K562 (cell line): ENCODE data around the gene ITPKB. TPM values are rescaled to one million over a fixed set of nuclear protein-coding genes. Genes with fewer than 3 reads are reported as not detected.

ENCODE experiments used
- ATAC-seq: fragments of 200-7000 bp; cut with Tn5 transposase; 3 replicates; pipeline ENCODE4 v1.9.1; 2020; ENCODE audit warnings: moderate library complexity
- BruUV-seq: library from RNA; stranded (reverse); fragments of 400-500 nt; replicated peaks from 2 replicates; lab custom pipeline; 2021; lab: Mats Ljungman, UMichigan
- CTCF ChIA-PET: fragments of 300-600 bp; formaldehyde crosslinking; extraction: SDS; loops from one replicate; lab custom pipeline; 2021; ENCODE audit warnings: low intra/inter-chr PET ratio; lab: Yijun Ruan, JAX
- POLR2A ChIA-PET: fragments of 300-600, 350-650 bp; sonication (Branson Sonifier 250); formaldehyde crosslinking; extraction: SDS; loops from one replicate; lab custom pipeline; 2021; ENCODE audit warnings: antibody characterized with exemption, inconsistent platforms; lab: Yijun Ruan, JAX
- DNase-seq, 4 experiments: peaks; one replicate each; pipeline versions ENCODE4 v3.0.0 to v3.0.0-alpha.2; 2011 to 2018; ENCODE audit warnings: low spot score in 3 of 4, mixed read lengths in 3 of 4; ENCODE audit errors: extremely low read depth in 1 of 4
- FAIRE-seq: peaks from 2 replicates; lab custom pipeline; 2011; peaks lifted over from hg19 to GRCh38; lab: Jason Lieb, UNC
- H2AFZ ChIP-seq: 2 replicates; pipeline ENCODE4 v1.6.0; 2011; ENCODE audit warnings: low read depth, low read length, control low read depth, inconsistent platforms
- H3K27ac ChIP-seq: fragments of 200-600 bp; 3 replicates; pipeline ENCODE4 v1.8.0; 2011; ENCODE audit warnings: low read depth, mild to moderate bottlenecking, control low read depth, inconsistent platforms, low read length, moderate library complexity, mixed read lengths; ENCODE audit errors: extremely low read depth
- H3K27me3 ChIP-seq, 2 experiments: fragments of 300-600 bp in 1 of 2; 2 replicates in 1 of 2; 3 replicates in 1 of 2; pipeline versions ENCODE4 v1.6.0 to v1.8.0; 2011; ENCODE audit warnings: inconsistent platforms in 2 of 2, low read length in 2 of 2, mild to moderate bottlenecking in 1 of 2, mixed read lengths in 1 of 2, moderate library complexity in 1 of 2; ENCODE audit not compliant: control insufficient read depth in 2 of 2, insufficient read depth in 2 of 2
- H3K36me3 ChIP-seq: fragments of 300-600 bp; 3 replicates; pipeline ENCODE4 v1.8.0; 2011; ENCODE audit warnings: mild to moderate bottlenecking, low read length, inconsistent platforms; ENCODE audit not compliant: control insufficient read depth, insufficient read depth
- H3K4me1 ChIP-seq, 2 experiments: fragments of 200-600 bp in 1 of 2; replicated peaks in 1 of 2; 2 replicates in 1 of 2; 3 replicates in 1 of 2; pipeline versions ENCODE4 v1.5.1 to v1.8.0; 2011; ENCODE audit warnings: inconsistent platforms in 2 of 2, low read length in 2 of 2, mild to moderate bottlenecking in 1 of 2, mixed read lengths in 1 of 2, moderate library complexity in 1 of 2; ENCODE audit not compliant: control insufficient read depth in 2 of 2, insufficient read depth in 2 of 2
- H3K4me2 ChIP-seq: 2 replicates; pipeline ENCODE4 v1.6.1; 2011; ENCODE audit warnings: low read length, control low read depth, inconsistent platforms, mixed read lengths; ENCODE audit not compliant: insufficient read depth
- H3K4me3 ChIP-seq: fragments of 200-600 bp; sonication (generic), shearing (Covaris generic); 2 replicates; pipeline ENCODE4 v1.5.1; 2016; ENCODE audit warnings: control low read depth, inconsistent platforms
- H3K79me2 ChIP-seq: fragments of 200-600 bp; 3 replicates; pipeline ENCODE4 v1.8.0; 2011; ENCODE audit warnings: low read length, inconsistent platforms; ENCODE audit not compliant: control insufficient read depth, insufficient read depth
- H3K9ac ChIP-seq, 2 experiments: 2 replicates each; pipeline versions ENCODE4 v1.6.0 to v1.6.1; 2011; ENCODE audit warnings: low read depth in 2 of 2, low read length in 2 of 2, control low read depth in 1 of 2, inconsistent platforms in 1 of 2, mild to moderate bottlenecking in 1 of 2, mixed read lengths in 1 of 2; ENCODE audit not compliant: insufficient read depth in 1 of 2
- H3K9me1 ChIP-seq: one replicate; pipeline ENCODE4 v1.6.0; 2011; ENCODE audit warnings: inconsistent platforms, mild to moderate bottlenecking, low read length, moderate library complexity; ENCODE audit not compliant: control insufficient read depth, insufficient read depth
- H3K9me3 ChIP-seq: replicated peaks from 2 replicates; pipeline ENCODE4 v1.5.1; 2011; ENCODE audit warnings: low read depth, low read length, inconsistent platforms; ENCODE audit not compliant: control insufficient read depth, insufficient read depth
- H4K20me1 ChIP-seq: replicated peaks from 2 replicates; pipeline ENCODE4 v1.6.1; 2011; ENCODE audit warnings: low read length, inconsistent platforms, mixed read lengths; ENCODE audit not compliant: control insufficient read depth, insufficient read depth
- BRCA1 ChIP-seq, 2 experiments: fragments of 450-650 bp in 1 of 2; sonication (generic) in 1 of 2; formaldehyde crosslinking in 1 of 2; IDR thresholded peaks; 2 replicates each; pipeline versions ENCODE4 v1.5.0 to v1.6.1; 2017 to 2020; ENCODE audit warnings: mild to moderate bottlenecking in 1 of 2, missing genetic modification reagents in 1 of 2
- CBFB ChIP-seq: sonication (generic); formaldehyde crosslinking; IDR thresholded peaks from 2 replicates; pipeline ENCODE4 v1.4.0; 2020; ENCODE audit warnings: mild to moderate bottlenecking, missing genetic modification reagents
- CEBPB ChIP-seq: fragments of 450-650 bp; IDR thresholded peaks from 2 replicates; pipeline ENCODE4 v1.6.1; 2016; ENCODE audit warnings: missing genetic modification characterization, missing compliant biosample characterization
- CTBP1 ChIP-seq: fragments of 450-650 bp; IDR thresholded peaks from 2 replicates; pipeline ENCODE4 v1.6.1; 2016; ENCODE audit warnings: borderline replicate concordance
- CTCF ChIP-seq, 3 experiments: IDR thresholded peaks in 2 of 3; conservative IDR thresholded peaks in 1 of 3; 2 replicates each; pipeline ENCODE4 v1.5.1; 2011 to 2012; ENCODE audit warnings: low read length in 3 of 3, mild to moderate bottlenecking in 3 of 3, control low read depth in 2 of 3, improper control_type of control experiment in 1 of 3, inconsistent platforms in 1 of 3, low read depth in 1 of 3, mixed read lengths in 1 of 3, moderate library complexity in 1 of 3; ENCODE audit not compliant: insufficient read depth in 2 of 3
- ETV6 ChIP-seq, 3 experiments: fragments of 150-350 bp in 1 of 3; sonication (generic) in 1 of 3; formaldehyde crosslinking in 1 of 3; IDR thresholded peaks; 2 replicates each; pipeline versions ENCODE4 v1.6.1 to v1.8.0; 2014 to 2022; ENCODE audit warnings: borderline replicate concordance in 2 of 3, low read depth in 2 of 3, antibody characterized with exemption in 1 of 3, low read length in 1 of 3, mild to moderate bottlenecking in 1 of 3, missing genetic modification reagents in 1 of 3
- MAFG ChIP-seq: fragments of 450-650 bp; conservative IDR thresholded peaks from 2 replicates; pipeline ENCODE4 v1.6.1; 2016; ENCODE audit warnings: missing genetic modification characterization, missing compliant biosample characterization
- RBBP5 ChIP-seq: fragments of 200-600 bp; sonication (generic); IDR thresholded peaks from 2 replicates; pipeline ENCODE4 v1.6.1; 2012; ENCODE audit warnings: borderline replicate concordance, mild to moderate bottlenecking, low read length, control low read depth, inconsistent platforms; ENCODE audit not compliant: insufficient read depth, poor library complexity, severe bottlenecking
- ZNF644 ChIP-seq: fragments of 200-800 bp; sonication (Bioruptor generic); IDR thresholded peaks from 2 replicates; pipeline ENCODE4 v1.6.1; 2016; ENCODE audit warnings: low read depth, missing genetic modification characterization, missing compliant biosample characterization
- WGBS: fragments of 100-300 bp; shearing (Covaris generic); methylation state at CpG from one replicate; pipeline ENCODE4 v1.1.6; 2016; ENCODE audit warnings: low coverage, mixed read lengths; ENCODE audit not compliant: insufficient coverage; ENCODE audit errors: missing lambda C conversion rate; 5-methylcytosine and 5-hydroxymethylcytosine counted together
- in situ Hi-C: fragments of 300-500 bp; cut with MboI; formaldehyde crosslinking; loops from 4 replicates; pipeline ENCODE4 v1.15.0; 2018; ENCODE audit warnings: inconsistent platforms, mixed read lengths
- intact Hi-C: fragments of 100-400 bp; cut with micrococcal nuclease; formaldehyde crosslinking; loops from 2 replicates; pipeline ENCODE4 v1.14.2; 2022
- polyA plus RNA-seq, 8 experiments: library from polyadenylated mRNA; depleted of rRNA in 4 of 8; stranded (reverse) in 5 of 8; unstranded in 3 of 8; fragments of >200 nt; fragmentation: Nextera tagmentation in 2 of 8; fragmentation: Illumina TruSeq in 1 of 8; extraction: Ambion mirVana in 2 of 8; extraction: Trizol in 1 of 8; gene quantifications; 2 replicates each; pipeline versions ENCODE4 v1.2.1 to v1.2.3, GENCODE V29; 2011 to 2014; ENCODE audit warnings: inconsistent platforms in 1 of 8, missing spikeins in 1 of 8
- total RNA-seq, 7 experiments: library from RNA; depleted of rRNA in 6 of 7; stranded (reverse); fragments of >200 nt in 6 of 7; fragmentation: Illumina TruSeq in 2 of 7; extraction: Trizol in 2 of 7; gene quantifications; 2 replicates each; pipeline versions ENCODE4 v1.2.1 to v1.2.3, GENCODE V29; 2011 to 2021; ENCODE audit warnings: low replicate concordance in 1 of 7
- TF ChIP-seq, protein P1 (sequence below): fragments of 450-650 bp; formaldehyde crosslinking; conservative IDR thresholded peaks from 2 replicates; pipeline ENCODE4 v1.4.0; 2022; ENCODE audit warnings: mild to moderate bottlenecking, missing genetic modification characterization
- TF ChIP-seq, protein P2 (sequence below): IDR thresholded peaks from 3 replicates; pipeline ENCODE4 v1.6.1; 2011; ENCODE audit warnings: borderline replicate concordance, mild to moderate bottlenecking, moderate library complexity; ENCODE audit not compliant: insufficient read length; ENCODE audit errors: extremely low read depth

ITPKB gene
- total and polyA plus RNA-seq, 9 of the 15 experiments (the other 6 are each of a cell fraction or from before 2014, with no cell fraction given) = 0.01 to 0.22 TPM; not detected in 7

GRCh38 chr1:226653311-226653921, 85.7 kb downstream of the ITPKB start:
- no peaks in the 10 kb centered on the region for H3K79me2 ChIP-seq
- TF ChIP-seq ETV6 (IDR thresholded peaks at IDR 0.05; ENCODE audit: borderline replicate concordance in 1 of 2, low read depth in 2 of 2, low read length in 1 of 2) (no peak), ETV6 (CRISPR knock-in tag; IDR thresholded peaks at IDR 0.05; ENCODE audit: borderline replicate concordance) (no peak), CTBP1 (no peak), BRCA1 (IDR thresholded peaks at IDR 0.05) (no peak), BRCA1 (CRISPR knock-in tag; IDR thresholded peaks at IDR 0.05) (no peak), RBBP5 (no peak), MAFG (no peak), CBFB (CRISPR knock-in tag) (no peak), ZNF644 (tag) (no peak), CEBPB (tag) (no peak), CTCF (IDR thresholded peaks at IDR 0.05 in 2 of 3, conservative IDR thresholded peaks at IDR 0.05 in 1 of 3; ENCODE audit: insufficient read depth in 2 of 3, low read depth in 1 of 3, low read length in 3 of 3) (no peak)
- TF ChIP-seq, protein P1, sequence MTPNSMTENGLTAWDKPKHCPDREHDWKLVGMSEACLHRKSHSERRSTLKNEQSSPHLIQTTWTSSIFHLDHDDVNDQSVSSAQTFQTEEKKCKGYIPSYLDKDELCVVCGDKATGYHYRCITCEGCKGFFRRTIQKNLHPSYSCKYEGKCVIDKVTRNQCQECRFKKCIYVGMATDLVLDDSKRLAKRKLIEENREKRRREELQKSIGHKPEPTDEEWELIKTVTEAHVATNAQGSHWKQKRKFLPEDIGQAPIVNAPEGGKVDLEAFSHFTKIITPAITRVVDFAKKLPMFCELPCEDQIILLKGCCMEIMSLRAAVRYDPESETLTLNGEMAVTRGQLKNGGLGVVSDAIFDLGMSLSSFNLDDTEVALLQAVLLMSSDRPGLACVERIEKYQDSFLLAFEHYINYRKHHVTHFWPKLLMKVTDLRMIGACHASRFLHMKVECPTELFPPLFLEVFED (CRISPR knock-in tag) = no peak
- TF ChIP-seq, protein P2, sequence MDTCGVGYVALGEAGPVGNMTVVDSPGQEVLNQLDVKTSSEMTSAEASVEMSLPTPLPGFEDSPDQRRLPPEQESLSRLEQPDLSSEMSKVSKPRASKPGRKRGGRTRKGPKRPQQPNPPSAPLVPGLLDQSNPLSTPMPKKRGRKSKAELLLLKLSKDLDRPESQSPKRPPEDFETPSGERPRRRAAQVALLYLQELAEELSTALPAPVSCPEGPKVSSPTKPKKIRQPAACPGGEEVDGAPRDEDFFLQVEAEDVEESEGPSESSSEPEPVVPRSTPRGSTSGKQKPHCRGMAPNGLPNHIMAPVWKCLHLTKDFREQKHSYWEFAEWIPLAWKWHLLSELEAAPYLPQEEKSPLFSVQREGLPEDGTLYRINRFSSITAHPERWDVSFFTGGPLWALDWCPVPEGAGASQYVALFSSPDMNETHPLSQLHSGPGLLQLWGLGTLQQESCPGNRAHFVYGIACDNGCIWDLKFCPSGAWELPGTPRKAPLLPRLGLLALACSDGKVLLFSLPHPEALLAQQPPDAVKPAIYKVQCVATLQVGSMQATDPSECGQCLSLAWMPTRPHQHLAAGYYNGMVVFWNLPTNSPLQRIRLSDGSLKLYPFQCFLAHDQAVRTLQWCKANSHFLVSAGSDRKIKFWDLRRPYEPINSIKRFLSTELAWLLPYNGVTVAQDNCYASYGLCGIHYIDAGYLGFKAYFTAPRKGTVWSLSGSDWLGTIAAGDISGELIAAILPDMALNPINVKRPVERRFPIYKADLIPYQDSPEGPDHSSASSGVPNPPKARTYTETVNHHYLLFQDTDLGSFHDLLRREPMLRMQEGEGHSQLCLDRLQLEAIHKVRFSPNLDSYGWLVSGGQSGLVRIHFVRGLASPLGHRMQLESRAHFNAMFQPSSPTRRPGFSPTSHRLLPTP = no peak
- TF ChIP-seq, all 486 proteins: peak for 0
- H3K9me1 ChIP-seq = no peaks in the 10 kb centered on the region
- peaks cover 9% of the 10 kb centered on the region for H4K20me1 ChIP-seq
- H3K36me3 ChIP-seq = no peaks in the 10 kb centered on the region
- H3K27me3 ChIP-seq = peaks cover 40 to 58% of the 10 kb centered on the region in 2 experiments
- intact Hi-C loops = no loop called here
- no peak overlapping the region for H3K9ac ChIP-seq
- H3K27ac ChIP-seq = no peak overlapping the region
- no peak overlapping the region for H2AFZ ChIP-seq
- H3K4me1 ChIP-seq = peaks cover 0 to 3% of the 10 kb centered on the region in 2 experiments; a peak in 3 of 5 replicates
- ChIA-PET POLR2A (interaction anchor here (0.6 to 1.0 kb wide), 5 partner anchors 9 to 157 kb away, joined by 3 to 6 read pairs (median 4); no protein-coding TSS in a partner anchor), CTCF (no interaction called here)
- no peak for DNase-seq
- no peak for FAIRE-seq
- under 1% methylated on average over 11 of the region's 11 CpGs for WGBS
- H3K9me3 ChIP-seq = no peaks in the 10 kb centered on the region
- no peak overlapping the region for H3K4me3 ChIP-seq
- no peak for ATAC-seq
- in situ Hi-C loops = no loop called here
- no peak overlapping the region for H3K4me2 ChIP-seq
- BruUV-seq = no TSS peak
